HEK293T (cell line): ENCODE results near the gene TRIL.

Source experiments
- CTCF ChIA-PET: fragments of 350-600 bp; formaldehyde crosslinking; extraction: SDS; loops from one replicate; lab custom pipeline; 2021; ENCODE audit warnings: antibody characterized with exemption, inconsistent platforms; lab: Yijun Ruan, JAX
- POLR2A ChIA-PET: fragments of 350-600 bp; formaldehyde crosslinking; extraction: SDS; loops from one replicate; lab custom pipeline; 2020; ENCODE audit warnings: antibody characterized with exemption, inconsistent platforms; lab: Yijun Ruan, JAX
- DNase-seq: peaks from one replicate; pipeline ENCODE4 v3.0.0; 2012; ENCODE audit warnings: mixed read lengths; ENCODE audit errors: extremely low spot score
- ARNT ChIP-seq: fragments of 450-650 bp; IDR thresholded peaks from 2 replicates; pipeline ENCODE4 v1.6.1; 2017; ENCODE audit warnings: mild to moderate bottlenecking
- BHLHE40 ChIP-seq: fragments of 450-650 bp; IDR thresholded peaks from 2 replicates; pipeline ENCODE4 v1.6.1; 2016; ENCODE audit warnings: mild to moderate bottlenecking, moderate library complexity, borderline replicate concordance
- CTBP1 ChIP-seq: fragments of 450-650 bp; IDR thresholded peaks from 2 replicates; pipeline ENCODE4 v1.6.1; 2016; ENCODE audit warnings: borderline replicate concordance
- ELF4 ChIP-seq: fragments of 450-650 bp; IDR thresholded peaks from 2 replicates; pipeline ENCODE4 v1.6.1; 2017; ENCODE audit warnings: antibody characterized with exemption
- FOXA1 ChIP-seq: fragments of 450-650 bp; IDR thresholded peaks from 2 replicates; pipeline ENCODE4 v1.6.1; 2016; ENCODE audit warnings: mild to moderate bottlenecking
- FOXK2 ChIP-seq: fragments of 450-650 bp; IDR thresholded peaks from 2 replicates; pipeline ENCODE4 v1.6.1; 2016; ENCODE audit warnings: mild to moderate bottlenecking
- FOXM1 ChIP-seq: fragments of 450-650 bp; IDR thresholded peaks from 2 replicates; pipeline ENCODE4 v1.6.1; 2017; ENCODE audit warnings: mild to moderate bottlenecking, borderline replicate concordance
- HDGF ChIP-seq: fragments of 450-650 bp; IDR thresholded peaks from 2 replicates; pipeline ENCODE4 v1.6.1; 2017; ENCODE audit warnings: antibody characterized with exemption, borderline replicate concordance
- L3MBTL2 ChIP-seq: fragments of 450-650 bp; conservative IDR thresholded peaks from 2 replicates; pipeline ENCODE4 v1.6.1; 2016; ENCODE audit warnings: mild to moderate bottlenecking
- LEF1 ChIP-seq: fragments of 450-650 bp; IDR thresholded peaks from 2 replicates; pipeline ENCODE4 v1.6.1; 2017; ENCODE audit warnings: mild to moderate bottlenecking, borderline replicate concordance
- NFRKB ChIP-seq: fragments of 450-650 bp; IDR thresholded peaks from 2 replicates; pipeline ENCODE4 v1.6.1; 2016; ENCODE audit warnings: mild to moderate bottlenecking, moderate library complexity
- PKNOX1 ChIP-seq: fragments of 450-650 bp; IDR thresholded peaks from 2 replicates; pipeline ENCODE4 v1.6.1; 2016
- SP1 ChIP-seq: fragments of 450-650 bp; IDR thresholded peaks from 2 replicates; pipeline ENCODE4 v1.6.1; 2017
- SUZ12 ChIP-seq: fragments of 450-650 bp; IDR thresholded peaks from 2 replicates; pipeline ENCODE4 v1.6.1; 2016; ENCODE audit warnings: mild to moderate bottlenecking
- TARDBP ChIP-seq: fragments of 450-650 bp; IDR thresholded peaks from 2 replicates; pipeline ENCODE4 v1.6.1; 2016
- ZNF384 ChIP-seq: fragments of 450-650 bp; IDR thresholded peaks from 2 replicates; pipeline ENCODE4 v1.6.1; 2016

Gene TRIL

GRCh38 chr7:28958980-28959347, 834 bp upstream of the TRIL start:
- POLR2A ChIA-PET, result no interaction called here
- TF ChIP-seq FOXM1 (no peak), TARDBP (no peak), ZNF384 (no peak), PKNOX1 (no peak), ARNT (no peak), CTBP1 (no peak), FOXK2 (no peak), NFRKB (no peak), L3MBTL2 (no peak)
- CTCF ChIA-PET, result interaction anchor here (1.3 kb wide), 1 partner anchor 148 kb away, joined by 3 read pairs; no protein-coding TSS in a partner anchor
- DNase-seq, result no peak

GRCh38 chr7:28957751-28958234, 337 bp downstream of the TRIL start:
- no peak for TF ChIP-seq CTBP1
- TF ChIP-seq SUZ12, result no peak
- no peak for TF ChIP-seq L3MBTL2
- TF ChIP-seq ZNF384, result no peak
- TF ChIP-seq PKNOX1, result no peak
- no peak for TF ChIP-seq HDGF
- no peak for TF ChIP-seq ELF4
- no peak for TF ChIP-seq SP1
- TF ChIP-seq FOXK2, result no peak
- no peak for TF ChIP-seq TARDBP
- no peak for TF ChIP-seq LEF1
- no peak for TF ChIP-seq FOXM1
- DNase-seq, result no peak
- ChIA-PET POLR2A (no interaction called here), CTCF (interaction anchor here (0.6 to 2.5 kb wide), 5 partner anchors 20 to 456 kb away, joined by 3 to 40 read pairs (median 4); no protein-coding TSS in a partner anchor)

GRCh38 chr7:28957064-28957750, 923 bp downstream of the TRIL start:
- no peak for TF ChIP-seq FOXK2
- no peak for TF ChIP-seq ARNT
- TF ChIP-seq TARDBP, result no peak
- no peak for TF ChIP-seq L3MBTL2
- no peak for TF ChIP-seq FOXM1
- no peak for TF ChIP-seq SP1
- TF ChIP-seq NFRKB, result no peak
- TF ChIP-seq ZNF384, result no peak
- TF ChIP-seq LEF1, result no peak
- no peak for TF ChIP-seq HDGF
- no peak for TF ChIP-seq BHLHE40
- TF ChIP-seq CTBP1, result no peak
- no peak for TF ChIP-seq FOXA1
- no peak for TF ChIP-seq ELF4
- TF ChIP-seq SUZ12, result no peak
- no peak for TF ChIP-seq PKNOX1
- ChIA-PET POLR2A (no interaction called here), CTCF (interaction anchor here (0.6 to 2.5 kb wide), 20 partner anchors 13 to 458 kb away, joined by 3 to 40 read pairs (median 4); no protein-coding TSS in a partner anchor)
- no peak for DNase-seq

DNA sequence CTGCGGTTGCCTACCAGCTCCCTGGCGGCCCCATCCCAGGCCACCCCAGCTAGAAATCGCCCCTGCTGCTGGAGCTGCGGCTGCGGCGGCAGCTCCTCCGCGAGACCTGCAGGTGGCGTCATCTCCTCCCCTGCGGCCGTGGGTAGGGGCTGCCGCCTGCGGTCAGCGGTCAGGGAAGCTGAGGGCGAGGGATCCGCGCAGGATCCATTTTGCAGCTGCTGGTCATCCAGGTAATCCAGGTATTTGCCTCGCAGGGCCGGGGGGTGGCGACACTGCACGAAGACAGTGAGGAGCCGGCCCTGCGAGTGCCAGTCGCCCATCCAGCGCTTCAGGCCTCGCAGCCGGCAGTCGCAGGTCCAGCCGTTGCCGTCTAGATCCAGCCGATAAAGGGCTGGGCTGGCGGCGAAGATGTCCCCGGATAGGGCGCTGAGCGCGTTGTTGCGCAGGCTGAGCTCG, 1.5 kb downstream of the TRIL start:
- DNase-seq, result peak; percentile 83
- ChIA-PET CTCF (interaction anchor here (0.5 to 2.5 kb wide), 26 partner anchors 10 to 705 kb away, joined by 3 to 40 read pairs (median 4); no protein-coding TSS in a partner anchor), POLR2A (no interaction called here)
- TF ChIP-seq CTBP1, result no peak
- TF ChIP-seq PKNOX1, result no peak
- TF ChIP-seq ZNF384, result no peak
- TF ChIP-seq SUZ12, result no peak
- TF ChIP-seq FOXM1, result no peak
- TF ChIP-seq ELF4, result no peak
- no peak for TF ChIP-seq HDGF
- no peak for TF ChIP-seq BHLHE40
- no peak for TF ChIP-seq NFRKB
- TF ChIP-seq FOXK2, result no peak
- no peak for TF ChIP-seq TARDBP
- TF ChIP-seq L3MBTL2, result no peak
- TF ChIP-seq SP1, result no peak
- TF ChIP-seq LEF1, result no peak
- TF ChIP-seq ARNT, result no peak
- no peak for TF ChIP-seq FOXA1
